ENCODE measurements around the gene MT1A.
"Not testable (repeated sequence)": the region's sequence is repeated elsewhere in the genome, so short reads cannot be mapped to it uniquely, and the experiment has no call there.

The MT1A gene

GRCh38 chr16:56610609-56611111 lies 27.8 kb upstream of the MT1A start:
- DNase-seq: no peak

DNA sequence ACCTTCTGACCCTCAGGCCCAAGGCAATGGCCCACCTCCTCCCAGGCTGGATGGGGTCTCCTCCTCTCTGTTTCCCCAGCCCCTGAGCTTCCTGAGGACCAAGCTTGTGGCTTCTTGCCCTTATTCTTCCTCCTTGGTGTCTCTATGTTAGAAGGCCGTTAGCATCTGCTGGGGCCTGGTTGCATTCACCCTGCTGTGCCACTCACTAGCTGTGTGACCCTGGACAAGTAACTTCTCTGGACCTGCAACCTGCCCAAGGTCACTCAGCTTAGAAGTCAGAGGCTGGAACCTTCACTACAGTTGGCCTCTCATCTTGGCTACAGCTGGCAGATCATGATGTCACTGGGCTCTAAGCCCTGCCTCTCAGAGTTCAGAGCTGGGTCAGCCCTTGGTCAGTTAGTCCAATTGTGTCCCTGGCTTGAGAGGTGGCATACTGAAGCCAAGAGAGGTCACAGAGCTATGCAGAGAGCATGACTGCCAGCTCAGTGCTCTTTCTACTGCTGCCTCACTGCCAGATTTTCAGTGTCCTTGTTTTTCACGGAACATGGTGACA lies 27.1 kb upstream of the MT1A start:
- DNase-seq: no peak

GRCh38 chr16:56613706-56614105 lies 24.8 kb upstream of the MT1A start:
- DNase-seq: no peak

DNA sequence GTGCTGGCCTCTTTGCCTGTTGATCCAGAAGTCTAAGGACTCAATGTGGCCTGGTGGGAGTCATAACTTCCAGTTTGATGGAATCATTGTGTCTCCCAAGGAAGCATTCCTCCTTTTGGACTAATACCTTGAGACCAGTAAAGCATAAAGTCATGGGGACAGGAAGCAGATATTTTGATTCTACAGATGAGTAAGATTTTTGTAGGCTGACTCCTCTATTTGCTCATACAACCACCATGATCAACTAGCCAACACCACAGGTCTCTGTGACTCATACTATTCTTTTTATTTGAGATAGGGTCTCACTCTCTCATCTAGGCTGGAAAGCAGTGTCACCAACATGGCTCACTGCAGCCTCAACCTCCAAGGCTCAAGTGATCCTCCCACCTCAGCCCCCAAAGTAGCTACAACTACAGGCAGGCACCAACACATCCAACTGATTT lies 23.9 kb upstream of the MT1A start:
- DNase-seq: no peak

DNA sequence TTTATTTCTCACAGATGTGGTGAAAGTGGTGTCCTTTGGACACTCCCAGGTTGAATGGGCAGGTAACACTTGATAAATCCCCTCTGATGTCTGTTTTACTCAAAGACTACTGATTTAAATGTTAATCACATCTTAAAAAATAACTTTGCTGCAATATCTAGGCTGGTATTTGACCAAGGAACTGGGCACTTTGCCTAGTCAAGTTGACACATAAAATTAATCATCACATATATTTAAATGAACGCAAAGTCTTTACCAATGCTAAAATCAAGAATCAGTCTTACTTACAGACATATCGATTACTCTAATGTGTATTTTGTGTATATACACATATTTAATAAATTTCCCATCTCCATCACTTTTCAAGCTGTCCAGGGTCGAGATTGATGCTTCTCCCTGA lies 23.1 kb upstream of the MT1A start:
- no peak for DNase-seq

GRCh38 chr16:56616608-56617211 lies 21.8 kb upstream of the MT1A start:
- DNase-seq: no peak

DNA sequence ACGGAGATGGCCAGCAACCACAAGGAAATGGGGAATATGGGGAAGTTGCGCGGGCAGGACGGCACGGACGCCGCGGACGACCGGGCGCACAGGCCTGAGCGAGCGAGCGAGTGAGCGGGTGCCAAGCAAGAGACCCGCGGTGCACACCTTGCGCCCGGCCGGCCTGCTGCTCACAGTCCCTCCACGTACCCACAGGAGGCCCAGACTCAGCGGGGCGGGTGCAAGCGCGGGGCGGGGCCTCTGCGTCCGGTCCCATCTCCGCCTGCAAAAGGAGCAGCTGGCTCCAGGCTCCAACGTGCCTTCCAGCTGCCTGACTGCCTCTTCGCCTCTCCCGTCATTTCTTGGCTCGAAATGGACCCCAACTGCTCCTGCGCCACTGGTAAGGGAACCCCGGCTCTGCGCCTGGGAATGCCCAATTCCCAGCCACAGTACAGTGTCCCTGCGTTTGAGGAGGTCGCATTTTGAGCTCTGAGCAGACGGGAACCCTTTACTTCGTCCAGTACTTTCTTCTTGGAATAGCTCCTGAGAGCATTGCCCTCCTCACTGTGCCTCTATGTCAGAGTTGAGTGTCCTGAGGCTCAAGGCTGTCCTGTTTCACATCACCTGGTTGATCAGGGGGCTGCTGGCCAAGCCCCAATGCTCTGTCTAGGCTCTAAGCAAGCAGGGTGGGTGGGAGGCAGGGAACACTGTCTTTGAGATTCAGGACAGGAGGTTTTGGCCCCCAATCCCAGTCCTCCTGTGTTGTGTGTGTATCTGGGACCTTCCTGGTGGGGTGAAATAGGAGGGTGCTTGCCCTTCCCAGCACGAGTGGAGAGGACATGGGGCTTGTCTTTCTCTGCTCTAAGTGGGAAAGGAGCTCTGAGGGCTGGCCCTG lies 21.0 kb upstream of the MT1A start:
- no peak for DNase-seq

DNA sequence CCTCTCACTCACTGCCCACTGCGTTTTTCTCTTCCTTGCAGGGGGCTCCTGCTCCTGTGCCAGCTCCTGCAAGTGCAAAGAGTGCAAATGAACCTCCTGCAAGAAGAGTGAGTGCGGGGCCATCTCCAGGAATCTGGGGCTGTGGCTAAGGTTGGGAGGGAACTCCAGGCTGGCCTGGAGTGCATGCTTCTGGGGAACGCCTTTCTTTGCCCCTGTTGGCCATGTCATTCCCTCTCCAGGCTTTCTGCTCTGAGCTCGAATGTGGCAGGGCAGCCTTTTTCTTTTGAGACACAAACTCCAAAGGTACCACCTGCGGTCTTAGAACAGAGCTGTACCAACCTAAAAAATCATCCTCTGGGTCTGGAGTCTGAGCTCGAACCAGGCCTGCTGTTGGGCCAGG lies 20.3 kb upstream of the MT1A start:
- no peak for DNase-seq

- no peak for DNase-seq
Observed at GRCh38 chr16:56620339-56620897, 18.0 kb upstream of the MT1A start.

- DNase-seq: not testable (repeated sequence)
Observed at GRCh38 chr16:56621665-56622445, 16.6 kb upstream of the MT1A start.

- not testable (repeated sequence) for DNase-seq
Observed at GRCh38 chr16:56623184-56623583, 15.3 kb upstream of the MT1A start.

DNA sequence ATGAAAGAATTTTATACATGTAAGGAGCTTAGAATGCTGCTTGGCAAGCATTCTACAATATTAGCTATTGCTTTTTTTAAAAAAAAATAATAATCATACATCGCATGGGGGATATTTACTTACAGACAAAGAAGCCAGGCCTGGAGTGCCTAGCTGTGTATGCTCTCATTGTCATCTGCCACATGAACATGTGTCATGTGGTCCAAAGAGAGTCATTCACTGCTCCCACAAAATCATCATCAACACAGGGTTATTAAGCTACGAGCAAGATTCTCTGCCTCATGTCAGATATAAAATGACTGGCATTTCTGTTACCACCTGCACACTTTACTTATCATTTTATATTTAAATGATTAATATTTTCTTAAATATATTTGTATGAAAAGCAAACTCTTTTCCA lies 14.8 kb upstream of the MT1A start:
- no peak for DNase-seq

DNA sequence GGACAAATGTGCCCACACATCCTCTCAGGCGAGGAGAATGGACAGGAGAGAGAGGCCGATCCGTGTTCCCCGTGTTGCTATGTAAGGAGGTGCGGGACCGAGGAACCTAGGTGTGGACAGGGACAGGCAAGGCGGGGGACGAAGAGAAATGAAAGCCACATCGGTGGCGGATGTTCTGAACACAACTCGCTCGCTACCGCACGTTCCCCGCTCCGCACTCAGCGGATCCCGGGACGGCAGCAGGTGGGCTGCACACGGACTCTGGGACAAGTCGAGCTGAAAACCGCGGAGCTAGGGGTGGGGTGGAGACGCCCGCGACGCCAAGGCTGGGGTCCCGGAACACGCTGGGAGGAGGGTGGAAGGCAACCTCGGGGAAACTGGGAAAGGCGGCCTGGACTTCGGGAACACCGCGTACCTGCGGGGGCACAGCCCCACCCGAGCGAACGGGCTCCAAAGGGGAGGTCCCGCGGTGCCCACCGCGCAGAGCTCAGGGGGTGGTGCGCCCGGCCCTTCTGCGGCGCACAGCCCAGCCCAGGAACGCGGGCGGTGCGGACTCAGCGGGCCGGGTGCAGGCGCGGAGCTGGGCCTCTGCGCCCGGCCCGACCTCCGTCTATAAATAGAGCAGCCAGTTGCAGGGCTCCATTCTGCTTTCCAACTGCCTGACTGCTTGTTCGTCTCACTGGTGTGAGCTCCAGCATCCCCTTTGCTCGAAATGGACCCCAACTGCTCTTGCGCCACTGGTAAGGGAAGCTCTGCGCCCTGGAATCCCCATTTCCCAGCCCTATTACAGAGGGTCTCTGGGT lies 13.1 kb upstream of the MT1A start, which contains the start of gene MT1E:
Gene MT1E (plus strand): TSS at position 642 of the 803 bp plus-strand sequence. CDS start 71 bp downstream, at position 713.
- DNase-seq: no peak

DNA sequence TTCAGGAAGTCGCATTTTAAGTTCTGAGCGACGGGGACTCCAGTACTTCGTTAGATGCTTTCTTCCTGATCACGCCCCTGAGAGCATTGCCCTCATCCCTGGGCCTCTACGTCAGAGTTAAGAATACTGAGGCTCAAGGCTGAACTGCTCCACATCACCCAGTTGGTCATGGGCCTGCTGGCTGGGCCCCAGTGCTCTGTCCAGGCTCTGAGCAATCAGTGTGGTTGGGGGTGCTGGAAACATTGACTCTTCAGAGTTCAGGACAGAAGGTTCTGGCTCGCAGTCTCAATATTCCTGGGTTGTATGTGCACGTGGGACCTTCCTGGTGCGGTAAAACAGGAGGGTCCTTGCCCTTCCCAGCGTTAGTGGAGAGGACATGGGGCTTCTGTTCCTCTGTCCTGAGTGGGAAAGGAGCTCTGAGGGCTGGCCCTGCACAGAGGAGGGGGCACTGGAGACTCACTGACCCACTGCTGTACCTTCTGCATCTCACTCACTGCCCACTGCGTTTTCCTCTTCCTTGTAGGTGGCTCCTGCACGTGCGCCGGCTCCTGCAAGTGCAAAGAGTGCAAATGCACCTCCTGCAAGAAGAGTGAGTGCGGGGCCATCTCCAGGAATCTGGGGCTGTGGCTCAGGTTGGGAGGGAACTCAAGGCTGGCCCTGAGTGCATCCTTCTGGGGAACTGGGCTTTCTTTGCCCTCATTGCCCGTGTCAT lies 12.4 kb upstream of the MT1A start:
- DNase-seq: no peak

GRCh38 chr16:56626685-56627084 lies 11.8 kb upstream of the MT1A start:
- DNase-seq: no peak

DNA sequence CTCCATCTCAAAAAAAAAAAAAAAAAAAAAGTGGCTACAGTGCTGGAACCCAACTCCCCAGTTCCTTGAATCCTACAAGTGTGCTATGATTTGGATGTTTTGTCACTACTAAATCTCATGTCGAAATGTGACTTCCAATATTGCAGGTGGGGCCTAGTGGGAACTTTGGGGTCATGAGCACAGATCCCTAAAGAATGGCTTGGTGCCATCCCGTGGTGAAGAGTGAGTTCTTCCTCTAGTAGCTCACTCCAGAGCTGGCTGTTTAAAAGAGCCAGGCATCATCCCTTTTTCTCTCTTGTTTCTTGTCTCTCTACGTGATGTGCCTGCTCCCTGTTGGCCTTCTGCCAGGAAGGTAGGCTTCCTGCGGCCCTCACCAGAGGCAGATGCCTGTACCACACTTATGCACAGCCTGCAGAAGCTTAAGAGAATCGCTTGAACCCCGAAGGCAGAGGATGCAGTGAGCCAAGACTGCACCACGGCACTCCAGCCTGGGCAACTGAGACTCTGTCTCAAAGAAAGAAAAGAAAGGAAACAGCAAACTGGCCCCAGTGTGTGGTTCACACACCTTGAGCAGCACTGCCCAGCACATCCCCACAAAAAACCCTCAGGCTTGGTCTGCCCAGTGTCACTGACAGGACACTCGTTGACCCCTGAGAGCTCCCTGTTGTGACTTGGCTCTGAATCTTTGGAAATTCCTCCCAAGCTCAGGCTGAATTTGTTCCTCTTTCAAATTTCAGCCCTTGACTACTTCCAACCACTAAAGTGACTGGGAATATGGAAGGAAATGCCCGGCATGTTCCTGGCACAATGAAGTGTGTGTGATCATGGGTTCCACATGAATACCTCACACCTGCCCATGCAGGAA lies 9.7 kb upstream of the MT1A start:
- DNase-seq: no peak

- no peak for DNase-seq
Observed at GRCh38 chr16:56629531-56629930, 8.9 kb upstream of the MT1A start.

DNA sequence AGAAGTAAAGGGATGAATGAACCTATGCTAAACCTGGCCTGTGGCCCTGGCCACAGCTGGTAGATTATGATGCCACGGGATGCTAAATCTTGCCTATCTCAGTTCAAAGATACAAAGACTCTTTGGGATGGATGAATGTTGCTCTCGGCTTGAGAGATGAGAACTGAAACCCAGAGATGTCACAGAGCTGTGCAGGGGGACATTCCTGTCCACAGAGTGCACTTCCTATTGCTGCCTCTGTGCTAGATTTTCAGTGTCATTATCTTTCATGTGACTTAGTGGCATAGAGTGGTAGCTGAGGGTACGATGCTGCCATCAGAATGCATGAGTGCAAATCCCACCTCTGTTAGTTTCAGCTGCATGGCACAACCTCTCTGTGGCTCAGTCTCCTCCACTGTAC lies 8.3 kb upstream of the MT1A start:
- no peak for DNase-seq

DNA sequence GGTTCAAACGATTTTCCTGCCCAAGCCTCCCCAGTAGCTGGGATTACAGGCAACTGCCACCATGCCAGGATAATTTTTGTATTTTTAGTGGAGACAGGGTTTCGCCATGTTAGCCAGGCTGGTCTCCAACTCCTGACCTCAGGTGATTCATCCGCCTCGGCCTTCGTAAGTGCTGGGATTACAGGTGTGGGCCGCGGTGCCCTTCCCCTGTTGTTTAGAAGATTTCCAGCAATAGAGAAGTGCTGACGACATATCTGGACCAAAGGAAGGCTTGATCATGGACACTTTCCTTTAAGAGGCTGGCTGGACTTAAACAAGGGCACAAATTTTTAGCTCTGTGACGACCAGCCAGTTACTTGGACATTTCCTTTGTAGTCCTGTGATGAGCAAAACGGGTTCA lies 7.3 kb upstream of the MT1A start:
- no peak for DNase-seq

GRCh38 chr16:56631832-56632155 lies 6.7 kb upstream of the MT1A start:
- DNase-seq: no peak

All from NCI-H446 treated with DMSO at 0.1 percent for 48 hours (cell line).